HL-60 (cell line): ENCODE data around the gene C4orf36.

Experiments
- DNase-seq, 2 experiments: peaks; one replicate each; pipeline ENCODE4 v3.0.0-alpha.2; 2010 to 2020; ENCODE audit warnings: low read depth in 1 of 2, low spot score in 1 of 2
- H3K27ac ChIP-seq: fragments of 250-450 bp; sonication (Bioruptor Pico); replicated peaks from 2 replicates; pipeline ENCODE4 v1.5.1; 2020; ENCODE audit warnings: mild to moderate bottlenecking, moderate library complexity
- H3K27me3 ChIP-seq: fragments of 250-450 bp; sonication (Bioruptor Pico); 2 replicates; pipeline ENCODE4 v1.5.1; 2021; ENCODE audit warnings: mild to moderate bottlenecking, moderate library complexity; ENCODE audit not compliant: insufficient read depth, poor library complexity, severe bottlenecking
- H3K4me3 ChIP-seq: replicated peaks from 2 replicates; pipeline ENCODE4 v1.5.1; 2011; ENCODE audit warnings: mild to moderate bottlenecking, control low read depth, low read length; ENCODE audit not compliant: insufficient read depth
- GABPA ChIP-seq: IDR thresholded peaks from 2 replicates; pipeline ENCODE4 v1.6.1; 2012; ENCODE audit warnings: low read depth
- POLR2AphosphoS5 ChIP-seq: IDR thresholded peaks from 2 replicates; pipeline ENCODE4 v1.6.1; 2012; ENCODE audit warnings: low read depth
- SPI1 ChIP-seq: IDR thresholded peaks from 2 replicates; pipeline ENCODE4 v1.6.1; 2012; ENCODE audit warnings: low read depth, mild to moderate bottlenecking, borderline replicate concordance
- TF ChIP-seq, protein P1 (sequence below): IDR thresholded peaks from one replicate; pipeline ENCODE4 v1.5.1; 2011; ENCODE audit warnings: low read length, control low read depth, inconsistent platforms; ENCODE audit not compliant: insufficient read depth
- TF ChIP-seq, protein P2 (sequence below): IDR thresholded peaks from 2 replicates; pipeline ENCODE4 v1.6.1; 2012; ENCODE audit warnings: low read depth; ENCODE audit not compliant: insufficient replicate concordance

C4orf36 gene

DNA sequence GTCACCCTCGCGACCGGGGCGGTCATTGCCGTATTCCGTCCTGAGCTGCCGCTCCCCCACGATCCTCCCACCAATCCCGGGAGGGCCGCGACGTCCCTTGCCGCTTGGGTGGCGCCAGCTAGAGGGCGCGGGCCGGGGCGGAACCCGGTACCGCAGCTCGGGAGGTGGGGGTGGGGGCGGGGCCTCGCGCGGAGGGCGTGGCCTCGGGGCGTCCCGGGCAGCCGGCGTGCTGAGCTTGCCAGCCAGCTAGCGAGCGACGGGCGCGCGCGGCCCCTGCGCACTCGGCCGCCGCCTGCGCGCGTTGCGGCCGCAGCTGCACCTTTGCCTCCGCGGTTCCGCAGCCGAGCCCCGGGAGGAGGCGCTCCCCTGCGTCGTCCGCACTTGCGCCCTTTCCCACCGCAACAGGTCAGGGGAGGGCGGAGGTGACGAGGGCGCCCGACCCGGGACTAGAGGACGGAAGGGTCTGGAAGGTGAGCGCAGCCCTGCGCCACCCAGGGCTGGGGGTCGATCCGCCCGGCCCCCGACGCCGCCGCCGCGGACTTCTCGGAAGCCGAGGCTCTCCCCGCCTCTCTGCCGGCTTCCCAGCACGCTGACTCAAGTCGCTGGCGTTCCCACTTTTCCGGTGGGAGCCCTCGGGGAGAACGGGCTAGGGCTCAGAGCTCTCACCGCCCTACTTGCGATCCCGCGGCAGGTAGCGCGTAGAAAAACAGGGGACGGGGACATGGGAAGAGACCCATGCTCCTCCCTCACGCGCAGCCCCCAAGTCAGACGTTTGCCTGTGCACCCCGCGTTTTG is 42.7 kb upstream of the C4orf36 start, which contains the start of gene AFF1:
AFF1 (plus strand) TSS at position 241 of the 795 bp plus-strand sequence. CDS start 13,523 bp downstream, outside the sequence.
- TF ChIP-seq SPI1: 0 out of 2 replicates have a peak, but pooled peaks have one; percentile 2
- no peak for TF ChIP-seq GABPA
- TF ChIP-seq, protein P1, sequence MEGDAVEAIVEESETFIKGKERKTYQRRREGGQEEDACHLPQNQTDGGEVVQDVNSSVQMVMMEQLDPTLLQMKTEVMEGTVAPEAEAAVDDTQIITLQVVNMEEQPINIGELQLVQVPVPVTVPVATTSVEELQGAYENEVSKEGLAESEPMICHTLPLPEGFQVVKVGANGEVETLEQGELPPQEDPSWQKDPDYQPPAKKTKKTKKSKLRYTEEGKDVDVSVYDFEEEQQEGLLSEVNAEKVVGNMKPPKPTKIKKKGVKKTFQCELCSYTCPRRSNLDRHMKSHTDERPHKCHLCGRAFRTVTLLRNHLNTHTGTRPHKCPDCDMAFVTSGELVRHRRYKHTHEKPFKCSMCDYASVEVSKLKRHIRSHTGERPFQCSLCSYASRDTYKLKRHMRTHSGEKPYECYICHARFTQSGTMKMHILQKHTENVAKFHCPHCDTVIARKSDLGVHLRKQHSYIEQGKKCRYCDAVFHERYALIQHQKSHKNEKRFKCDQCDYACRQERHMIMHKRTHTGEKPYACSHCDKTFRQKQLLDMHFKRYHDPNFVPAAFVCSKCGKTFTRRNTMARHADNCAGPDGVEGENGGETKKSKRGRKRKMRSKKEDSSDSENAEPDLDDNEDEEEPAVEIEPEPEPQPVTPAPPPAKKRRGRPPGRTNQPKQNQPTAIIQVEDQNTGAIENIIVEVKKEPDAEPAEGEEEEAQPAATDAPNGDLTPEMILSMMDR: no peak
- peak; percentile 81; the same call in 1 of the 2 replicates for TF ChIP-seq POLR2AphosphoS5
- Histone ChIP-seq H3K27ac (peak within 1 kb of the TSS; percentile 94), H3K4me3 (peak within 1 kb of the TSS; percentile 92), H3K27me3 (no peaks in the 10 kb centered on the region)
- DNase-seq: peak; percentile 92 to 94

DNA sequence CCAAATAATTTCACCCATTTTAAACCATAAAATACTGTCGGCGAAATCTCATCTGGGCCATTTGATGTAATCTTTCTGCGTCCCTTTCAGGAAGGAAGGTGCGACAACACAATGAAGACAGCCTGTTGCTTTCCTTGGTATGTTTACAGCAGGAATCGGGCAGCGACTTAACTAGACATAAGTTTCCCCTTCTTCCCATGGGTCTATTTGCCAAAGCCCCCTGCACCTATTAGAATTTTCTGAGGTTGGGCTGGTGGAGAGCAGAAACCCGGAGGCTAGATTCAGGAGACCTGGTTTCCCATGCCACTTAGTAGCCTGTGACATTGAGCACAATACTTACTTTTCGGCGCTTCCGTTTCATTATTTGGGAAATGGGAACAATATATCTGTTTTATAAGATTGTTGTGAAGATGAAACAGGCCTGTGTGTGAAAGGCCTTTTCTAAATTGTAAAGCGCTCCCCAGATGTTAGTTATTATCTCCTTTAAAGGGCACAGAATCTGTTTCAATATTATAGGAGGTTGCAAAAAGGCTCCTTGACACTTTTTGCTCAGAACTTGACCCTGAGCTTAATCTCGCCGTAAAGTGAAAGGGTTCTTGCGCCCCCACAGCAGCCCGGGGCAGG is 42.0 kb upstream of the C4orf36 start:
- Histone ChIP-seq H3K27me3 (no peaks in the 10 kb centered on the region), H3K4me3 (peak overlapping the region; percentile 65), H3K27ac (peak overlapping the region; percentile 85)
- TF ChIP-seq, protein P2, sequence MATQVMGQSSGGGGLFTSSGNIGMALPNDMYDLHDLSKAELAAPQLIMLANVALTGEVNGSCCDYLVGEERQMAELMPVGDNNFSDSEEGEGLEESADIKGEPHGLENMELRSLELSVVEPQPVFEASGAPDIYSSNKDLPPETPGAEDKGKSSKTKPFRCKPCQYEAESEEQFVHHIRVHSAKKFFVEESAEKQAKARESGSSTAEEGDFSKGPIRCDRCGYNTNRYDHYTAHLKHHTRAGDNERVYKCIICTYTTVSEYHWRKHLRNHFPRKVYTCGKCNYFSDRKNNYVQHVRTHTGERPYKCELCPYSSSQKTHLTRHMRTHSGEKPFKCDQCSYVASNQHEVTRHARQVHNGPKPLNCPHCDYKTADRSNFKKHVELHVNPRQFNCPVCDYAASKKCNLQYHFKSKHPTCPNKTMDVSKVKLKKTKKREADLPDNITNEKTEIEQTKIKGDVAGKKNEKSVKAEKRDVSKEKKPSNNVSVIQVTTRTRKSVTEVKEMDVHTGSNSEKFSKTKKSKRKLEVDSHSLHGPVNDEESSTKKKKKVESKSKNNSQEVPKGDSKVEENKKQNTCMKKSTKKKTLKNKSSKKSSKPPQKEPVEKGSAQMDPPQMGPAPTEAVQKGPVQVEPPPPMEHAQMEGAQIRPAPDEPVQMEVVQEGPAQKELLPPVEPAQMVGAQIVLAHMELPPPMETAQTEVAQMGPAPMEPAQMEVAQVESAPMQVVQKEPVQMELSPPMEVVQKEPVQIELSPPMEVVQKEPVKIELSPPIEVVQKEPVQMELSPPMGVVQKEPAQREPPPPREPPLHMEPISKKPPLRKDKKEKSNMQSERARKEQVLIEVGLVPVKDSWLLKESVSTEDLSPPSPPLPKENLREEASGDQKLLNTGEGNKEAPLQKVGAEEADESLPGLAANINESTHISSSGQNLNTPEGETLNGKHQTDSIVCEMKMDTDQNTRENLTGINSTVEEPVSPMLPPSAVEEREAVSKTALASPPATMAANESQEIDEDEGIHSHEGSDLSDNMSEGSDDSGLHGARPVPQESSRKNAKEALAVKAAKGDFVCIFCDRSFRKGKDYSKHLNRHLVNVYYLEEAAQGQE: no peak
- no peak for TF ChIP-seq GABPA
- TF ChIP-seq, protein P1: no peak
- no peak; the same call in 1 of the 2 replicates for TF ChIP-seq POLR2AphosphoS5
- peak in 1 of 2 experiments; percentile 32 for DNase-seq

DNA sequence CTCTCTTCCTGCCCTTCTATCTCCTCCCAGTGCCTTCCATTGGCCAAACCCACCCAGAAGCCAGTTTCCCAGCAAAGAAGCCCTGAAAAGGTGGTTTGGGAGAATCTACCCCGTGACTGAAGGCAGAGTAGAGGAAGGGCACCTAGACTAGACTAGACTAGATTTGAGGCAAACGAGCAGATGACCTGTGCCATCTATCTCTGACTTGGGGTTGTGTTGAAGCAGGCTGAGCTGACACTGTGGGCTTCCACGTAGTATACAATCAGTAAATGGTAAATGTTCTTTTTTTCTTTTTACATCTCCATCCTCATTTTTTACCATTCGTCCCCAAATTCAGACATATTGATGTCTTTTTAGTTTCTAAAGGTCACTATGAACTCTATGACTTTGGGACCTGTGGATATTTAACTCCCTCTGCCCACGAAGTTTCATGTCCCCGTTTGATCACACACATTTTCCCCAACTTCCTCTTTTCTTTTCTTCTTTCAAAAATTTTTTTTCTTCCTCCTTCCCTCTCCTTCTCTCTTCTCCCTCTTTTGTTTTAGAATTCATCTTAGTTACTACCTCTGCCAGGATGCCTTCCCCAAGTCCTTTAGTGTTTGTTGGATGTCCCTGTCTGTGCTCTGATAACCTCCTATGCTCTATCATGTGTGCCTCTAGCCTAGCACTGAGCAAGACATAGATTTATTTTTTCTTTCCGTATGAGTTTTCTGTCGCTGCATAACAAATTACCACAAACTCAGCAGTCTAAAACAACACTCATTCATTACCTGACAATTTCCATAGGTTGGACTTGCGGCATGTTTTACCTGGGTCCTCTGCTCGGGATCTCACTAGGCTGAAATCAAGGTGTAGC is 36.4 kb upstream of the C4orf36 start:
- peak; percentile 53; the same call in 1 of the 2 replicates for TF ChIP-seq SPI1
- TF ChIP-seq, protein P1: no peak
- H3K27ac ChIP-seq: peak overlapping the region; percentile 49

DNA sequence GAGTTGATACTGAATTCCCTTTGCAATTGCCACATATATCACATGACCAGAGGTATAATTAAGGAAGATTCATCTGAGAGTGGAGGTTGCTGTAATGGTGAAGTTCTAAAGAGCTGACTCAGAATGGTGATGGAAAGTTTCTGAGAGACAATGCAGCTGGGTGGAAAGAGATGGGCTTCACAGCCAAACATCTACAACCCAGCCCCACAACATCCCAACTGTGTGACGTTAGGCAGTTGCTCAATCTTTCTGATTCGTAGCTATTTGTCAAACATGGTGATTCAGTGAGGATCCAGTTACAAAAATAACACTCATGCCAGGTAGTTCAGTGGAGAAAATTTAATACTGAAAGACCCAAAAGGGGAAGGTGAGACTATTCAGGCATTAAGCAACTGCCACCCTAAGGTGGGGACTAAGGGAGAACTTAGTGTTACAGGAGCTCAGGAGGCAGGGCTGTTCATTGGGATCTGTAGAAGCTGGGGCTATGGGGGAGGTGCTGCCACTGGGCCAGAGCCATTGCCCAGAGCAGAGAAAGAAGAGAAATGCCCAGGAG is 35.7 kb upstream of the C4orf36 start:
- DNase-seq: peak; percentile 62 to 75
- Histone ChIP-seq H3K4me3 (no peak overlapping the region), H3K27ac (peak overlapping the region; percentile 49), H3K27me3 (no peaks in the 10 kb centered on the region)
- TF ChIP-seq, protein P1: no peak
- TF ChIP-seq POLR2AphosphoS5 (no peak), GABPA (no peak), SPI1 (no peak)
- TF ChIP-seq, protein P2: no peak

More for the DNA sequence above, 36.4 kb upstream of the C4orf36 start:
- no peak overlapping the region for H3K4me3 ChIP-seq
- no peak for DNase-seq
- no peaks in the 10 kb centered on the region for H3K27me3 ChIP-seq
